ENCODE measurements around the gene TMEM259. TPM values are rescaled to one million over a fixed set of nuclear protein-coding genes. Genes with fewer than 3 reads are reported as not detected.
A peak's percentile ranks its signal among the peaks of the same experiment; 100 is the strongest.

TMEM259 gene
- total RNA-seq, 4 donors from 2014 or later = 47.4 to 164 (median 56.9) TPM

GRCh38 chr19:1011831-1012333 is 9.0 kb downstream of the TMEM259 start:
- Histone ChIP-seq H3K9me3 (no peaks in the 10 kb centered on the region), H3K4me1 (peaks cover 0 to 9% of the 10 kb centered on the region in 2 donors), H3K36me3 (no peaks in the 10 kb centered on the region), H3K27ac (no peak overlapping the region), H3K27me3 (no peaks in the 10 kb centered on the region), H3K4me3 (no peak overlapping the region)
- TF ChIP-seq POLR2A (IDR thresholded peaks at IDR 0.05) = no peak
- no peak for DNase-seq
- intact Hi-C loops (cut with DNase I; ENCODE audit: low total_unique reads) = no loop called here

GRCh38 chr19:1010586-1011510 is 10.1 kb downstream of the TMEM259 start:
- Histone ChIP-seq H3K36me3 (no peaks in the 10 kb centered on the region), H3K4me1 (no peaks in the 10 kb centered on the region), H3K27me3 (no peaks in the 10 kb centered on the region), H3K4me3 (no peak overlapping the region), H3K27ac (peak overlapping the region in 1 of 2 donors; percentile 74), H3K9me3 (no peaks in the 10 kb centered on the region)
- intact Hi-C loops (cut with DNase I; ENCODE audit: low total_unique reads) = no loop called here
- DNase-seq = peak in 1 of 2 donors; percentile 26
- TF ChIP-seq CTCF (IDR thresholded peaks at IDR 0.05) = no peak
- TF ChIP-seq POLR2A (IDR thresholded peaks at IDR 0.05) = no peak

GRCh38 chr19:1009981-1010538 is 10.9 kb downstream of the TMEM259 start:
- Histone ChIP-seq H3K36me3 (no peaks in the 10 kb centered on the region), H3K9me3 (no peaks in the 10 kb centered on the region), H3K27me3 (no peaks in the 10 kb centered on the region), H3K27ac (peak overlapping the region; percentile 61 to 74), H3K4me1 (no peaks in the 10 kb centered on the region), H3K4me3 (no peak overlapping the region)
- DNase-seq = peak in 1 of 2 donors; percentile 38
- TF ChIP-seq CTCF (IDR thresholded peaks at IDR 0.05) (no peak), POLR2A (IDR thresholded peaks at IDR 0.05) (peak in 1 of 2 donors; percentile 0)
- intact Hi-C loops (cut with DNase I; ENCODE audit: low total_unique reads) = no loop called here

GRCh38 chr19:1009041-1009980 is 11.6 kb downstream of the TMEM259 start:
- H3K27me3 ChIP-seq = no peaks in the 10 kb centered on the region
- DNase-seq = peak; percentile 68 to 81
- no peaks in the 10 kb centered on the region for H3K36me3 ChIP-seq
- TF ChIP-seq POLR2A (IDR thresholded peaks at IDR 0.05) (peak in 1 of 2 donors; percentile 12), CTCF (IDR thresholded peaks at IDR 0.05) (peak in 1 of 4 experiments; percentile 13)
- no peaks in the 10 kb centered on the region for H3K4me1 ChIP-seq
- intact Hi-C loops (cut with DNase I; ENCODE audit: low total_unique reads) = no loop called here
- peak overlapping the region; percentile 61 to 74 for H3K27ac ChIP-seq
- peak overlapping the region in 1 of 2 donors; percentile 24 for H3K4me3 ChIP-seq
- no peaks in the 10 kb centered on the region for H3K9me3 ChIP-seq
